Lower leg skin (tissue), 4 donors: Measurements from ENCODE around the gene SLPI. TPM values are rescaled to one million over a fixed set of nuclear protein-coding genes. Genes with fewer than 3 reads are reported as not detected.

ENCODE experiments used
- DNase-seq, 2 donors: peaks; one replicate each; pipeline ENCODE4 v3.0.0-alpha.2; 2019; ENCODE audit warnings: low spot score in 2 of 2
- H3K4me3 ChIP-seq: fragments of 200-600 bp; sonication (generic); 2 replicates; pipeline ENCODE4 v1.5.1; 2017; ENCODE audit warnings: mild to moderate bottlenecking, low read depth; ENCODE audit not compliant: poor library complexity, severe bottlenecking
- CTCF ChIP-seq, 3 donors: fragments of 450-650 bp; IDR thresholded peaks; one replicate each; pipeline ENCODE4 v1.5.1; 2016; ENCODE audit warnings: antibody characterized with exemption in 3 of 3, mild to moderate bottlenecking in 3 of 3, moderate library complexity in 2 of 3
- POLR2A ChIP-seq, 2 donors: fragments of 450-650 bp; IDR thresholded peaks; one replicate each; pipeline ENCODE4 v1.6.1; 2016 to 2017; ENCODE audit warnings: antibody characterized with exemption in 2 of 2, mild to moderate bottlenecking in 1 of 2, moderate library complexity in 1 of 2
- WGBS, 2 donors: methylation state at CpG; one replicate each; pipeline ENCODE4 v1.1.5; 2018; 5-methylcytosine and 5-hydroxymethylcytosine counted together
- intact Hi-C: fragments of 100-400 bp; cut with DNase I; formaldehyde crosslinking; loops from one replicate; pipeline ENCODE4 v1.15.0; 2023; ENCODE audit warnings: low total_unique reads
- total RNA-seq, 4 donors: library from RNA; depleted of rRNA; stranded (reverse); fragments of >200 nt; gene quantifications; one replicate each; pipeline ENCODE4 v1.1.0, GENCODE V29; 2016

The SLPI gene
- total RNA-seq, 4 donors from 2014 or later = 206 to 584 (median 292) TPM

GRCh38 chr20:45238139-45238538 is 16.2 kb downstream of the SLPI start:
- WGBS, 2 donors = 89 to 91% methylated on average over 2 of the region's 2 CpGs
- intact Hi-C loops = no loop called here
- no peak for DNase-seq
- H3K4me3 ChIP-seq = no peak overlapping the region
- TF ChIP-seq POLR2A (IDR thresholded peaks at IDR 0.05) = no peak
- no peak for TF ChIP-seq CTCF (IDR thresholded peaks at IDR 0.05)

- no peak for DNase-seq
- H3K4me3 ChIP-seq = no peak overlapping the region
- intact Hi-C loops = no loop called here
- TF ChIP-seq CTCF (IDR thresholded peaks at IDR 0.05) = no peak
- no peak for TF ChIP-seq POLR2A (IDR thresholded peaks at IDR 0.05)
- WGBS, 2 donors = 73 to 78% methylated on average over 4 of the region's 4 CpGs
These were observed 18.4 kb downstream of the SLPI start for GRCh38 chr20:45235995-45236394.

DNA sequence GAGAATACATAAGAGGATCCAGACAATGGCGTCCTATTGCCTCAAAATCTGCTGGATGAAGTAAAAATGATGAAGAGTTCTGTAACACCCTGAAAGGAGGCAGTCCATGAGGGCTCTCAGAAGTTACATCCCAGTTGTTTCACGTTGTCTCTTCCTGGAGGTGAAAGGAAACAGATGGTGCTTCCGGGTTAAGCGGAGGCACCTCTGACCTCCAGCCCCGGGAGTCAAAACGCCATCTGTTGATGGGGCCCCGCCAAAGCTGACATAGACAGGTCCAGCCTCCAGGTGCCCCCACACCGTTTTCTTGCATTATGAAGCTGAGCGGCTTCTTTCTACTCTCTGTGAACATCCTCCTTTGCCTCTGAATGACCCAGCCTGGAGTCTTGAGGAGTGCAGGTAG is 23.7 kb downstream of the SLPI start:
- DNase-seq = no peak
- H3K4me3 ChIP-seq = no peak overlapping the region
- no peak for TF ChIP-seq POLR2A (IDR thresholded peaks at IDR 0.05)
- no peak for TF ChIP-seq CTCF (IDR thresholded peaks at IDR 0.05)
- intact Hi-C loops = no loop called here
- 65 to 69% methylated on average over 9 of the region's 9 CpGs for WGBS, 2 donors

- no peak for DNase-seq
- 70 to 71% methylated on average over 18 of the region's 18 CpGs for WGBS, 2 donors
- intact Hi-C loops = no loop called here
- TF ChIP-seq CTCF (IDR thresholded peaks at IDR 0.05) (no peak), POLR2A (IDR thresholded peaks at IDR 0.05) (no peak)
- no peak overlapping the region for H3K4me3 ChIP-seq
These were observed 24.9 kb downstream of the SLPI start for GRCh38 chr20:45229264-45230056.

DNA sequence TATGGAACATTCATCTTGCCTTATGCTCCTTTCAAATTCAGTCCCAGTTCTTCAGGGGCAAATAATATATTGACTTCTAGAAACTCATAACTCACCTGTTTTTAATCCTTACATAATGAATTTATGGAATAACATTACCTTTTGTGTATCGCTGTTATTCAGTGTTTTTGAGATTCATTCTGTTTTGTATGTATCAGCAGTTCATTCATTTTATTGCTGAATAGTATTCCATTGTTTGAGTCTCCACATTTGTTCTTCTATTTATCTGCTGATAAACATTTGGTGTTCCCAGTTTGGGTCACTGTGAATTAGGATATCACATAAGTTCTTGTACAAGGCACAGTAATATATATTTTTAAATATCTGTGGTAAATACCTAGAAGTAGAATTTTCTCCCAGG is 28.1 kb downstream of the SLPI start:
- 89% methylated on average over 1 of the region's 1 CpG for WGBS, 2 donors
- no peak overlapping the region for H3K4me3 ChIP-seq
- intact Hi-C loops = no loop called here
- TF ChIP-seq CTCF (IDR thresholded peaks at IDR 0.05) (no peak), POLR2A (IDR thresholded peaks at IDR 0.05) (no peak)
- no peak for DNase-seq

GRCh38 chr20:45223136-45223535 is 31.2 kb downstream of the SLPI start:
- intact Hi-C loops = no loop called here
- DNase-seq = no peak
- no peak overlapping the region for H3K4me3 ChIP-seq
- TF ChIP-seq CTCF (IDR thresholded peaks at IDR 0.05) (no peak), POLR2A (IDR thresholded peaks at IDR 0.05) (no peak)
